Measurements from ENCODE around the gene LUC7L3.

- TF ChIP-seq CTCF (IDR thresholded peaks at IDR 0.05; ENCODE audit: low read depth, low read length) (no peak), POLR2A (IDR thresholded peaks at IDR 0.05; ENCODE audit: extremely low read depth, insufficient read length) (no peak), MAX (IDR thresholded peaks at IDR 0.05; ENCODE audit: low read depth, low read length) (no peak)
These were observed 26.2 kb downstream of the LUC7L3 start for GRCh38 chr17:50745631-50746030.

All from NB4 (cell line).